K562 (cell line): ENCODE measurements around the gene CKAP5. TPM values are rescaled to one million over a fixed set of nuclear protein-coding genes. Genes with fewer than 3 reads are reported as not detected.

Experiments
- ATAC-seq: fragments of 200-7000 bp; cut with Tn5 transposase; 3 replicates; pipeline ENCODE4 v1.9.1; 2020; ENCODE audit warnings: moderate library complexity
- BruUV-seq: library from RNA; stranded (reverse); fragments of 400-500 nt; replicated peaks from 2 replicates; lab custom pipeline; 2021; lab: Mats Ljungman, UMichigan
- CTCF ChIA-PET: fragments of 300-600 bp; formaldehyde crosslinking; extraction: SDS; loops from one replicate; lab custom pipeline; 2021; ENCODE audit warnings: low intra/inter-chr PET ratio; lab: Yijun Ruan, JAX
- POLR2A ChIA-PET: fragments of 300-600, 350-650 bp; sonication (Branson Sonifier 250); formaldehyde crosslinking; extraction: SDS; loops from one replicate; lab custom pipeline; 2021; ENCODE audit warnings: antibody characterized with exemption, inconsistent platforms; lab: Yijun Ruan, JAX
- DNase-seq, 4 experiments: peaks; one replicate each; pipeline versions ENCODE4 v3.0.0 to v3.0.0-alpha.2; 2011 to 2018; ENCODE audit warnings: low spot score in 3 of 4, mixed read lengths in 3 of 4; ENCODE audit errors: extremely low read depth in 1 of 4
- FAIRE-seq: peaks from 2 replicates; lab custom pipeline; 2011; peaks lifted over from hg19 to GRCh38; lab: Jason Lieb, UNC
- H2AFZ ChIP-seq: 2 replicates; pipeline ENCODE4 v1.6.0; 2011; ENCODE audit warnings: low read depth, low read length, control low read depth, inconsistent platforms
- H3K27ac ChIP-seq: fragments of 200-600 bp; 3 replicates; pipeline ENCODE4 v1.8.0; 2011; ENCODE audit warnings: low read depth, mild to moderate bottlenecking, control low read depth, inconsistent platforms, low read length, moderate library complexity, mixed read lengths; ENCODE audit errors: extremely low read depth
- H3K27me3 ChIP-seq, 2 experiments: fragments of 300-600 bp in 1 of 2; 2 replicates in 1 of 2; 3 replicates in 1 of 2; pipeline versions ENCODE4 v1.6.0 to v1.8.0; 2011; ENCODE audit warnings: inconsistent platforms in 2 of 2, low read length in 2 of 2, mild to moderate bottlenecking in 1 of 2, mixed read lengths in 1 of 2, moderate library complexity in 1 of 2; ENCODE audit not compliant: control insufficient read depth in 2 of 2, insufficient read depth in 2 of 2
- H3K36me3 ChIP-seq: fragments of 300-600 bp; 3 replicates; pipeline ENCODE4 v1.8.0; 2011; ENCODE audit warnings: mild to moderate bottlenecking, low read length, inconsistent platforms; ENCODE audit not compliant: control insufficient read depth, insufficient read depth
- H3K4me1 ChIP-seq, 2 experiments: fragments of 200-600 bp in 1 of 2; replicated peaks in 1 of 2; 2 replicates in 1 of 2; 3 replicates in 1 of 2; pipeline versions ENCODE4 v1.5.1 to v1.8.0; 2011; ENCODE audit warnings: inconsistent platforms in 2 of 2, low read length in 2 of 2, mild to moderate bottlenecking in 1 of 2, mixed read lengths in 1 of 2, moderate library complexity in 1 of 2; ENCODE audit not compliant: control insufficient read depth in 2 of 2, insufficient read depth in 2 of 2
- H3K4me2 ChIP-seq: 2 replicates; pipeline ENCODE4 v1.6.1; 2011; ENCODE audit warnings: low read length, control low read depth, inconsistent platforms, mixed read lengths; ENCODE audit not compliant: insufficient read depth
- H3K4me3 ChIP-seq: fragments of 200-600 bp; sonication (generic), shearing (Covaris generic); 2 replicates; pipeline ENCODE4 v1.5.1; 2016; ENCODE audit warnings: control low read depth, inconsistent platforms
- H3K79me2 ChIP-seq: fragments of 200-600 bp; 3 replicates; pipeline ENCODE4 v1.8.0; 2011; ENCODE audit warnings: low read length, inconsistent platforms; ENCODE audit not compliant: control insufficient read depth, insufficient read depth
- H3K9ac ChIP-seq, 2 experiments: 2 replicates each; pipeline versions ENCODE4 v1.6.0 to v1.6.1; 2011; ENCODE audit warnings: low read depth in 2 of 2, low read length in 2 of 2, control low read depth in 1 of 2, inconsistent platforms in 1 of 2, mild to moderate bottlenecking in 1 of 2, mixed read lengths in 1 of 2; ENCODE audit not compliant: insufficient read depth in 1 of 2
- H3K9me1 ChIP-seq: one replicate; pipeline ENCODE4 v1.6.0; 2011; ENCODE audit warnings: inconsistent platforms, mild to moderate bottlenecking, low read length, moderate library complexity; ENCODE audit not compliant: control insufficient read depth, insufficient read depth
- H3K9me3 ChIP-seq: replicated peaks from 2 replicates; pipeline ENCODE4 v1.5.1; 2011; ENCODE audit warnings: low read depth, low read length, inconsistent platforms; ENCODE audit not compliant: control insufficient read depth, insufficient read depth
- H4K20me1 ChIP-seq: replicated peaks from 2 replicates; pipeline ENCODE4 v1.6.1; 2011; ENCODE audit warnings: low read length, inconsistent platforms, mixed read lengths; ENCODE audit not compliant: control insufficient read depth, insufficient read depth
- CAMTA2 ChIP-seq: fragments of 250-450 bp; sonication (Bioruptor Pico); conservative IDR thresholded peaks from 2 replicates; pipeline ENCODE4 v1.5.1; 2022
- DPF2 ChIP-seq: fragments of 450-650 bp; IDR thresholded peaks from 2 replicates; pipeline ENCODE4 v1.6.1; 2016
- EGR1 ChIP-seq: fragments of 450-650 bp; conservative IDR thresholded peaks from 2 replicates; pipeline ENCODE4 v1.6.1; 2017; ENCODE audit warnings: mild to moderate bottlenecking
- KAT2B ChIP-seq: IDR thresholded peaks from one replicate; pipeline ENCODE4 v1.6.1; 2012; ENCODE audit warnings: low read depth, mild to moderate bottlenecking, control low read depth, inconsistent platforms, low read length, moderate library complexity
- MEIS2 ChIP-seq: fragments of 450-650 bp; IDR thresholded peaks from 2 replicates; pipeline ENCODE4 v1.6.1; 2014; ENCODE audit warnings: mild to moderate bottlenecking; ENCODE audit not compliant: partially characterized antibody
- RBFOX2 ChIP-seq: fragments of 200-400 bp; formaldehyde crosslinking; IDR thresholded peaks from 2 replicates; pipeline ENCODE4 v1.6.1; 2017; ENCODE audit warnings: low read depth, mild to moderate bottlenecking, low read length, moderate library complexity
- RFX1 ChIP-seq: fragments of 450-650 bp; IDR thresholded peaks from 2 replicates; pipeline ENCODE4 v1.6.1; 2016; ENCODE audit warnings: mild to moderate bottlenecking, moderate library complexity
- SRSF9 ChIP-seq: fragments of 200-400 bp; formaldehyde crosslinking; IDR thresholded peaks from 2 replicates; pipeline ENCODE4 v1.6.1; 2017; ENCODE audit warnings: low read depth, low read length, borderline replicate concordance
- SUPT5H ChIP-seq: fragments of 450-650 bp; IDR thresholded peaks from 2 replicates; pipeline ENCODE4 v1.6.1; 2016
- ZBTB7A ChIP-seq: IDR thresholded peaks from 2 replicates; pipeline ENCODE4 v1.6.1; 2011; ENCODE audit warnings: low read depth, mild to moderate bottlenecking, low read length, moderate library complexity, borderline replicate concordance; ENCODE audit not compliant: control insufficient read depth
- WGBS: fragments of 100-300 bp; shearing (Covaris generic); methylation state at CpG from one replicate; pipeline ENCODE4 v1.1.6; 2016; ENCODE audit warnings: low coverage, mixed read lengths; ENCODE audit not compliant: insufficient coverage; ENCODE audit errors: missing lambda C conversion rate; 5-methylcytosine and 5-hydroxymethylcytosine counted together
- in situ Hi-C: fragments of 300-500 bp; cut with MboI; formaldehyde crosslinking; loops from 4 replicates; pipeline ENCODE4 v1.15.0; 2018; ENCODE audit warnings: inconsistent platforms, mixed read lengths
- intact Hi-C: fragments of 100-400 bp; cut with micrococcal nuclease; formaldehyde crosslinking; loops from 2 replicates; pipeline ENCODE4 v1.14.2; 2022
- polyA plus RNA-seq, 8 experiments: library from polyadenylated mRNA; depleted of rRNA in 4 of 8; stranded (reverse) in 5 of 8; unstranded in 3 of 8; fragments of >200 nt; fragmentation: Nextera tagmentation in 2 of 8; fragmentation: Illumina TruSeq in 1 of 8; extraction: Ambion mirVana in 2 of 8; extraction: Trizol in 1 of 8; gene quantifications; 2 replicates each; pipeline versions ENCODE4 v1.2.1 to v1.2.3, GENCODE V29; 2011 to 2014; ENCODE audit warnings: inconsistent platforms in 1 of 8, missing spikeins in 1 of 8
- total RNA-seq, 7 experiments: library from RNA; depleted of rRNA in 6 of 7; stranded (reverse); fragments of >200 nt in 6 of 7; fragmentation: Illumina TruSeq in 2 of 7; extraction: Trizol in 2 of 7; gene quantifications; 2 replicates each; pipeline versions ENCODE4 v1.2.1 to v1.2.3, GENCODE V29; 2011 to 2021; ENCODE audit warnings: low replicate concordance in 1 of 7
- TF ChIP-seq, protein P1 (sequence below): fragments of 450-650 bp; IDR thresholded peaks from 2 replicates; pipeline ENCODE4 v1.6.1; 2016
- TF ChIP-seq, protein P2 (sequence below): fragments of 250-450 bp; sonication (Bioruptor Pico); IDR thresholded peaks from 2 replicates; pipeline ENCODE4 v1.9.0; 2021; ENCODE audit warnings: mild to moderate bottlenecking
- TF ChIP-seq, protein P3 (sequence below): fragments of 450-650 bp; IDR thresholded peaks from 2 replicates; pipeline ENCODE4 v1.6.1; 2018; ENCODE audit not compliant: partially characterized antibody
- TF ChIP-seq, protein P4 (sequence below), 2 experiments: IDR thresholded peaks in 1 of 2; conservative IDR thresholded peaks in 1 of 2; 2 replicates each; pipeline ENCODE4 v1.6.1; 2016; ENCODE audit warnings: low read depth in 2 of 2, mild to moderate bottlenecking in 1 of 2, missing compliant biosample characterization in 1 of 2, missing genetic modification characterization in 1 of 2, moderate library complexity in 1 of 2

CKAP5 gene
- total and polyA plus RNA-seq, 9 of the 15 experiments (the other 6 are each of a cell fraction or from before 2014, with no cell fraction given) = 60.1 to 239 (median 139) TPM

DNA sequence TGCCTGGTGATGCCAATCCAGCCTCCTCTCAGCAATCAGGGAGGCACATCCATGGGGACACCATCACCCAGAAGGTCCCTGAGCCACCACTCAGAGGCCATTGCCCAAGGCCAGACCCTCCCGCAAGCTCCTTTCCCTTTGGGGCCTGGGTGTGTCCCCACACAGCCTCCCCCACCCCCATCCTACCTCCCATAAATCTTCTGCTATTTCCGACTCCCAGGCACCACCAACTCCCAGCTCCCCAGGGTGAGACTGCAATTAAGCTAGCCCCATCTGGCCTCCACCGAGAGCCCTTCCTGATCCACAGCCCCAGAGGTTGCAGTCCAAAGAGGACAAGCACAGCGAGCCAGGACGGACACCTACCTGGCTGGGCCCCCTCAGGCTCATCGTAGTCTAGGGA, 152.0 kb downstream of the CKAP5 start:
- peaks cover 11% of the 10 kb centered on the region for H3K79me2 ChIP-seq
- POLR2A ChIA-PET = interaction anchor here (0.7 to 1.1 kb wide), 3 partner anchors 9 to 18 kb away, joined by 3 to 5 read pairs (median 4); no protein-coding TSS in a partner anchor

More for the DNA sequence above, 152.0 kb downstream of the CKAP5 start:
- WGBS = 57% methylated on average over 6 of the region's 6 CpGs
- peak in 2 of 4 experiments; percentile 51 to 56 for DNase-seq
- no peaks in the 10 kb centered on the region for H3K9me1 ChIP-seq
- peak overlapping the region in 1 of 2 experiments; percentile 74; a peak in 3 of 4 replicates for H3K9ac ChIP-seq
- peak; percentile 76 for ATAC-seq
- in situ Hi-C loops = no loop called here
- no peak overlapping the region for H3K4me2 ChIP-seq
- H3K27me3 ChIP-seq = no peaks in the 10 kb centered on the region
- H4K20me1 ChIP-seq = no peaks in the 10 kb centered on the region
- no peak overlapping the region for H3K4me3 ChIP-seq
- BruUV-seq = no TSS peak
- peaks cover 26% of the 10 kb centered on the region; the same call in 2 of the 3 replicates for H3K36me3 ChIP-seq
- TF ChIP-seq, protein P1, sequence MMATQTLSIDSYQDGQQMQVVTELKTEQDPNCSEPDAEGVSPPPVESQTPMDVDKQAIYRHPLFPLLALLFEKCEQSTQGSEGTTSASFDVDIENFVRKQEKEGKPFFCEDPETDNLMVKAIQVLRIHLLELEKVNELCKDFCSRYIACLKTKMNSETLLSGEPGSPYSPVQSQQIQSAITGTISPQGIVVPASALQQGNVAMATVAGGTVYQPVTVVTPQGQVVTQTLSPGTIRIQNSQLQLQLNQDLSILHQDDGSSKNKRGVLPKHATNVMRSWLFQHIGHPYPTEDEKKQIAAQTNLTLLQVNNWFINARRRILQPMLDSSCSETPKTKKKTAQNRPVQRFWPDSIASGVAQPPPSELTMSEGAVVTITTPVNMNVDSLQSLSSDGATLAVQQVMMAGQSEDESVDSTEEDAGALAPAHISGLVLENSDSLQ = peak; percentile 79
- 0 out of 2 replicates have a peak, but pooled peaks have one; percentile 4 for TF ChIP-seq EGR1
- TF ChIP-seq SUPT5H = no peak
- no peak for TF ChIP-seq SRSF9
- peak; percentile 78 for TF ChIP-seq MEIS2
- TF ChIP-seq CAMTA2 (CRISPR knock-in tag) = no peak
- peak; percentile 37; the same call in 1 of the 2 replicates for TF ChIP-seq RBFOX2
- TF ChIP-seq KAT2B = no peak
- TF ChIP-seq DPF2 = 0 out of 2 replicates have a peak, but pooled peaks have one; percentile 14
- TF ChIP-seq, protein P2, sequence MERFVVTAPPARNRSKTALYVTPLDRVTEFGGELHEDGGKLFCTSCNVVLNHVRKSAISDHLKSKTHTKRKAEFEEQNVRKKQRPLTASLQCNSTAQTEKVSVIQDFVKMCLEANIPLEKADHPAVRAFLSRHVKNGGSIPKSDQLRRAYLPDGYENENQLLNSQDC (CRISPR knock-in tag) = no peak
- TF ChIP-seq, protein P3, sequence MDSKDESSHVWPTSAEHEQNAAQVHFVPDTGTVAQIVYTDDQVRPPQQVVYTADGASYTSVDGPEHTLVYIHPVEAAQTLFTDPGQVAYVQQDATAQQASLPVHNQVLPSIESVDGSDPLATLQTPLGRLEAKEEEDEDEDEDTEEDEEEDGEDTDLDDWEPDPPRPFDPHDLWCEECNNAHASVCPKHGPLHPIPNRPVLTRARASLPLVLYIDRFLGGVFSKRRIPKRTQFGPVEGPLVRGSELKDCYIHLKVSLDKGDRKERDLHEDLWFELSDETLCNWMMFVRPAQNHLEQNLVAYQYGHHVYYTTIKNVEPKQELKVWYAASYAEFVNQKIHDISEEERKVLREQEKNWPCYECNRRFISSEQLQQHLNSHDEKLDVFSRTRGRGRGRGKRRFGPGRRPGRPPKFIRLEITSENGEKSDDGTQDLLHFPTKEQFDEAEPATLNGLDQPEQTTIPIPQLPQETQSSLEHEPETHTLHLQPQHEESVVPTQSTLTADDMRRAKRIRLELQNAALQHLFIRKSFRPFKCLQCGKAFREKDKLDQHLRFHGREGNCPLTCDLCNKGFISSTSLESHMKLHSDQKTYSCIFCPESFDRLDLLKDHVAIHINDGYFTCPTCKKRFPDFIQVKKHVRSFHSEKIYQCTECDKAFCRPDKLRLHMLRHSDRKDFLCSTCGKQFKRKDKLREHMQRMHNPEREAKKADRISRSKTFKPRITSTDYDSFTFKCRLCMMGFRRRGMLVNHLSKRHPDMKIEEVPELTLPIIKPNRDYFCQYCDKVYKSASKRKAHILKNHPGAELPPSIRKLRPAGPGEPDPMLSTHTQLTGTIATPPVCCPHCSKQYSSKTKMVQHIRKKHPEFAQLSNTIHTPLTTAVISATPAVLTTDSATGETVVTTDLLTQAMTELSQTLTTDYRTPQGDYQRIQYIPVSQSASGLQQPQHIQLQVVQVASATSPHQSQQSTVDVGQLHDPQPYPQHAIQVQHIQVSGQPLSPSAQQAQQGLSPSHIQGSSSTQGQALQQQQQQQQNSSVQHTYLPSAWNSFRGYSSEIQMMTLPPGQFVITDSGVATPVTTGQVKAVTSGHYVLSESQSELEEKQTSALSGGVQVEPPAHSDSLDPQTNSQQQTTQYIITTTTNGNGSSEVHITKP = peak; percentile 32
- TF ChIP-seq ZBTB7A = 0 out of 2 replicates have a peak, but pooled peaks have one; percentile 23
- TF ChIP-seq, protein P4, sequence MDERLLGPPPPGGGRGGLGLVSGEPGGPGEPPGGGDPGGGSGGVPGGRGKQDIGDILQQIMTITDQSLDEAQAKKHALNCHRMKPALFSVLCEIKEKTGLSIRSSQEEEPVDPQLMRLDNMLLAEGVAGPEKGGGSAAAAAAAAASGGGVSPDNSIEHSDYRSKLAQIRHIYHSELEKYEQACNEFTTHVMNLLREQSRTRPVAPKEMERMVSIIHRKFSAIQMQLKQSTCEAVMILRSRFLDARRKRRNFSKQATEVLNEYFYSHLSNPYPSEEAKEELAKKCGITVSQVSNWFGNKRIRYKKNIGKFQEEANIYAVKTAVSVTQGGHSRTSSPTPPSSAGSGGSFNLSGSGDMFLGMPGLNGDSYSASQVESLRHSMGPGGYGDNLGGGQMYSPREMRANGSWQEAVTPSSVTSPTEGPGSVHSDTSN (CRISPR knock-in tag; IDR thresholded peaks at IDR 0.05; ENCODE audit: low read depth) = no peak
- TF ChIP-seq, protein P4 (tag; conservative IDR thresholded peaks at IDR 0.05; ENCODE audit: low read depth) = peak; percentile 90
- TF ChIP-seq RFX1 = no peak
- TF ChIP-seq, all 486 proteins: peak for 8
- no peak for FAIRE-seq
- H2AFZ ChIP-seq = peak overlapping the region; percentile 45; the same call in 1 of the 2 replicates
- intact Hi-C loops = no loop called here
- peak overlapping the region; percentile 44; the same call in 1 of the 3 replicates for H3K27ac ChIP-seq
- no peaks in the 10 kb centered on the region for H3K9me3 ChIP-seq
- CTCF ChIA-PET = no interaction called here
- H3K4me1 ChIP-seq = peaks cover 21 to 25% of the 10 kb centered on the region in 2 experiments; a peak in 4 of 5 replicates
